Stimulated activated memory B cell treated with anti-CD40 and anti-IgM and Interleukin-4, amounts not matched to agents 10 μg/mL and 1 μg/mL and 100 μg/mL, for 72 hours (primary cell): ENCODE measurements around the gene GPR65.

Experiments used
- ATAC-seq: fragments of 150-1000 bp; cut with Tn5 transposase; 2 replicates; pipeline ENCODE4 v1.10.0; 2021
- H3K27ac Mint-ChIP-seq: one replicate; pipeline ENCODE4 v1.8.0; 2022; ENCODE audit warnings: mild to moderate bottlenecking, mixed read lengths
- H3K27me3 Mint-ChIP-seq: one replicate; pipeline ENCODE4 v1.8.0; 2022; ENCODE audit warnings: mixed read lengths
- H3K36me3 Mint-ChIP-seq: one replicate; pipeline ENCODE4 v1.8.0; 2022; ENCODE audit warnings: mixed read lengths
- H3K4me1 Mint-ChIP-seq: one replicate; pipeline ENCODE4 v1.8.0; 2022; ENCODE audit warnings: mixed read lengths
- H3K4me3 Mint-ChIP-seq: one replicate; pipeline ENCODE4 v1.8.0; 2022; ENCODE audit warnings: mild to moderate bottlenecking, moderate library complexity, mixed read lengths
- H3K9me3 Mint-ChIP-seq: one replicate; pipeline ENCODE4 v1.8.0; 2022; ENCODE audit warnings: mixed read lengths

GPR65 gene

GRCh38 chr14:87995500-87996290 is 9.2 kb upstream of the GPR65 start:
- no peaks in the 10 kb centered on the region for H3K36me3 Mint-ChIP-seq
- no peak overlapping the region for H3K4me3 Mint-ChIP-seq
- no peaks in the 10 kb centered on the region for H3K27me3 Mint-ChIP-seq
- H3K27ac Mint-ChIP-seq = peak overlapping the region; percentile 98
- H3K4me1 Mint-ChIP-seq = peaks cover 73% of the 10 kb centered on the region
- H3K9me3 Mint-ChIP-seq = no peaks in the 10 kb centered on the region
- ATAC-seq = no peak

GRCh38 chr14:87996291-87996592 is 8.7 kb upstream of the GPR65 start:
- Mint-ChIP-seq H3K27me3 (no peaks in the 10 kb centered on the region), H3K27ac (peak overlapping the region; percentile 98), H3K4me1 (peaks cover 73% of the 10 kb centered on the region), H3K4me3 (no peak overlapping the region), H3K36me3 (no peaks in the 10 kb centered on the region), H3K9me3 (no peaks in the 10 kb centered on the region)
- no peak for ATAC-seq

GRCh38 chr14:87998482-87998881 is 6.5 kb upstream of the GPR65 start:
- H3K36me3 Mint-ChIP-seq = no peaks in the 10 kb centered on the region
- ATAC-seq = no peak
- H3K4me3 Mint-ChIP-seq = no peak overlapping the region
- H3K9me3 Mint-ChIP-seq = no peaks in the 10 kb centered on the region
- peaks cover 65% of the 10 kb centered on the region for H3K4me1 Mint-ChIP-seq
- no peaks in the 10 kb centered on the region for H3K27me3 Mint-ChIP-seq
- H3K27ac Mint-ChIP-seq = peak overlapping the region; percentile 46

GRCh38 chr14:87999277-87999676 is 5.7 kb upstream of the GPR65 start:
- H3K27me3 Mint-ChIP-seq = no peaks in the 10 kb centered on the region
- no peaks in the 10 kb centered on the region for H3K36me3 Mint-ChIP-seq
- H3K4me3 Mint-ChIP-seq = no peak overlapping the region
- ATAC-seq = peak; percentile 50
- peak overlapping the region; percentile 46 for H3K27ac Mint-ChIP-seq
- H3K4me1 Mint-ChIP-seq = peaks cover 59% of the 10 kb centered on the region
- no peaks in the 10 kb centered on the region for H3K9me3 Mint-ChIP-seq

- Mint-ChIP-seq H3K4me3 (no peak overlapping the region), H3K27me3 (no peaks in the 10 kb centered on the region), H3K9me3 (no peaks in the 10 kb centered on the region), H3K4me1 (peaks cover 59% of the 10 kb centered on the region), H3K36me3 (no peaks in the 10 kb centered on the region), H3K27ac (peak overlapping the region; percentile 26)
- peak; percentile 42 for ATAC-seq
These were observed 2.4 kb upstream of the GPR65 start for GRCh38 chr14:88002421-88003075.

GRCh38 chr14:88003425-88003824 is 1.5 kb upstream of the GPR65 start:
- no peak for ATAC-seq
- Mint-ChIP-seq H3K27ac (no peak overlapping the region), H3K4me3 (no peak overlapping the region), H3K9me3 (no peaks in the 10 kb centered on the region), H3K4me1 (peaks cover 68% of the 10 kb centered on the region), H3K36me3 (peaks cover 7% of the 10 kb centered on the region), H3K27me3 (no peaks in the 10 kb centered on the region)

- no peaks in the 10 kb centered on the region for H3K9me3 Mint-ChIP-seq
- H3K27me3 Mint-ChIP-seq = no peaks in the 10 kb centered on the region
- H3K27ac Mint-ChIP-seq = peak overlapping the region; percentile 80
- H3K4me1 Mint-ChIP-seq = peaks cover 69% of the 10 kb centered on the region
- H3K4me3 Mint-ChIP-seq = peak overlapping the region; percentile 80
- H3K36me3 Mint-ChIP-seq = peaks cover 17% of the 10 kb centered on the region
- ATAC-seq = no peak
These were observed 364 bp upstream of the GPR65 start for GRCh38 chr14:88004506-88005036.

- H3K27ac Mint-ChIP-seq = peak overlapping the region; percentile 80
These were observed 1.3 kb downstream of the GPR65 start for GRCh38 chr14:88005978-88006851.

GRCh38 chr14:88007608-88008007 is 2.7 kb downstream of the GPR65 start:
- no peak for ATAC-seq
- H3K9me3 Mint-ChIP-seq = no peaks in the 10 kb centered on the region
- peaks cover 30% of the 10 kb centered on the region for H3K36me3 Mint-ChIP-seq
- peaks cover 66% of the 10 kb centered on the region for H3K4me1 Mint-ChIP-seq
- H3K4me3 Mint-ChIP-seq = peak overlapping the region; percentile 33
- peak overlapping the region; percentile 80 for H3K27ac Mint-ChIP-seq
- H3K27me3 Mint-ChIP-seq = no peaks in the 10 kb centered on the region

More at GRCh38 chr14:88005978-88006851, 1.3 kb downstream of the GPR65 start:
- Mint-ChIP-seq H3K4me1 (peaks cover 60% of the 10 kb centered on the region), H3K9me3 (no peaks in the 10 kb centered on the region), H3K36me3 (peaks cover 24% of the 10 kb centered on the region), H3K27me3 (no peaks in the 10 kb centered on the region), H3K4me3 (peak overlapping the region; percentile 79)
- peak; percentile 98 for ATAC-seq

- Mint-ChIP-seq H3K36me3 (peaks cover 30% of the 10 kb centered on the region), H3K27ac (peak overlapping the region; percentile 80), H3K9me3 (no peaks in the 10 kb centered on the region), H3K4me3 (peak overlapping the region; percentile 54), H3K4me1 (peaks cover 64% of the 10 kb centered on the region), H3K27me3 (no peaks in the 10 kb centered on the region)
- ATAC-seq = no peak
These were observed 3.3 kb downstream of the GPR65 start for GRCh38 chr14:88008039-88008742.

- Mint-ChIP-seq H3K36me3 (peaks cover 30% of the 10 kb centered on the region), H3K27me3 (no peaks in the 10 kb centered on the region), H3K4me3 (no peak overlapping the region), H3K27ac (peak overlapping the region; percentile 29), H3K4me1 (peaks cover 67% of the 10 kb centered on the region), H3K9me3 (no peaks in the 10 kb centered on the region)
- no peak for ATAC-seq
These were observed 4.6 kb downstream of the GPR65 start for GRCh38 chr14:88009486-88009885.

- ATAC-seq = no peak
- H3K4me1 Mint-ChIP-seq = peaks cover 64% of the 10 kb centered on the region
- H3K4me3 Mint-ChIP-seq = no peak overlapping the region
- H3K27ac Mint-ChIP-seq = peak overlapping the region; percentile 11
- no peaks in the 10 kb centered on the region for H3K27me3 Mint-ChIP-seq
- H3K9me3 Mint-ChIP-seq = no peaks in the 10 kb centered on the region
- H3K36me3 Mint-ChIP-seq = peaks cover 30% of the 10 kb centered on the region
These were observed 5.4 kb downstream of the GPR65 start for GRCh38 chr14:88010331-88010730.

- Mint-ChIP-seq H3K36me3 (peaks cover 39% of the 10 kb centered on the region), H3K9me3 (no peaks in the 10 kb centered on the region), H3K4me1 (peaks cover 56% of the 10 kb centered on the region), H3K27ac (no peak overlapping the region), H3K27me3 (no peaks in the 10 kb centered on the region), H3K4me3 (no peak overlapping the region)
- ATAC-seq = no peak
These were observed 7.6 kb downstream of the GPR65 start for GRCh38 chr14:88012495-88012894.

- Mint-ChIP-seq H3K36me3 (peaks cover 34% of the 10 kb centered on the region), H3K27me3 (no peaks in the 10 kb centered on the region), H3K27ac (peak overlapping the region; percentile 28), H3K4me3 (no peak overlapping the region), H3K4me1 (peaks cover 43% of the 10 kb centered on the region), H3K9me3 (no peaks in the 10 kb centered on the region)
- peak; percentile 78 for ATAC-seq
These were observed 8.9 kb downstream of the GPR65 start for GRCh38 chr14:88013750-88014349.
